GM18519 (cell line): ENCODE results near the gene IRGQ.
"Not testable (repeated sequence)": the region's sequence is repeated elsewhere in the genome, so short reads cannot be mapped to it uniquely, and the experiment has no call there.

Experiments
- ATAC-seq: cut with Tn5 transposase; IDR thresholded peaks from one replicate; pipeline ENCODE4 v1.9.1; 2021; ENCODE audit warnings: mild to moderate bottlenecking, moderate library complexity; ENCODE audit not compliant: unreplicated experiment, low FRiP score

Gene IRGQ

DNA sequence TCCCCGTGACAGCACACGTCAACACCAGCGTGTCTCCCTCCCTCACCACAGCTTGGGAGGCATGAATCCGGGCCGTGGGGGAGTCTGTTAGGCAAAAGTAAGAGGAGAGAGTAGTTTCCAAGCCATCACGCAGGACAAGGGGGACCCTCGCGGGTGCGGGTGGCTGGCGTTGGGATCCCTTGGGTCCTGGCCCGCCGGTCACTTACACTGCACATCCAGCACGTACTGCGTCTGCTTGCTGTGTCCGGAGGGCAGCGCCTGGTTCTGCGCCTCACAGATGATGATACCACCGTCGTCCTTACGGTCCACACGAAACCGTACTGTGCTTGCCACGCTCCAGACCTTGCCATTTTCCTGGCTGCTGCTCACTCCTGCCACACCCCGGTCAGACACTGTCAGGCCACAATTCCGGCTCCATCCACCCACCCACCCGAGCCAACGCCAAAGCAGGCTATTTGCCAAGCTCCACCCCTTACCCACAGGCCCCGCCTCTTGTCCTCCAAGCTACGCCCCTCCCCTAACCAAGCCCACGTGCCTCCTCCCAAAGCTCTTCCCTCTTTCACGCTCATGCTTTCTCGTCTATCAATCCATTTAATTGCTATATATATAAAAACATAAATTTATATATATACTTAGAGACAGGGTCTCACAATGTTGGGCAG lies 30.1 kb upstream of the IRGQ start:
- ATAC-seq: no peak

DNA sequence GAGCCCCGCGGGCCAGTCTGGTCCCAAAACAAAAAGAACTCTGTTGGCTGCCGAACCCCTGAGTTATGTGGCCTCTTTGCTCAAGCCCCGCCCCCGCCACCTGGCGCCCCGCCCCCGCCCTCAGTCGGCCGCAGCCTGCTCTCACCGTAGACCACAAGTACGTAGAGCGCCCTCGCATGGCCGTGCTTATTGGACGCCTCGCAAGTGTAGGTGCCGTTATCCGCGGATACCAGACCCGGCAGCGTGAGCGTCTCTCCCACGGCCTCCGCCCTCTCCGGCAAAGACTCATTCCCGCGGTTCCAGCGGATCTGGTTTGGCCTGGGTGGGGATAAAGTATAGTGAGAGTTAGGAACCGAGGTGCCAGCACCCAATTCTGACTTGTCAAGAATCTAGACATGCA lies 29.0 kb upstream of the IRGQ start:
- ATAC-seq: no peak

DNA sequence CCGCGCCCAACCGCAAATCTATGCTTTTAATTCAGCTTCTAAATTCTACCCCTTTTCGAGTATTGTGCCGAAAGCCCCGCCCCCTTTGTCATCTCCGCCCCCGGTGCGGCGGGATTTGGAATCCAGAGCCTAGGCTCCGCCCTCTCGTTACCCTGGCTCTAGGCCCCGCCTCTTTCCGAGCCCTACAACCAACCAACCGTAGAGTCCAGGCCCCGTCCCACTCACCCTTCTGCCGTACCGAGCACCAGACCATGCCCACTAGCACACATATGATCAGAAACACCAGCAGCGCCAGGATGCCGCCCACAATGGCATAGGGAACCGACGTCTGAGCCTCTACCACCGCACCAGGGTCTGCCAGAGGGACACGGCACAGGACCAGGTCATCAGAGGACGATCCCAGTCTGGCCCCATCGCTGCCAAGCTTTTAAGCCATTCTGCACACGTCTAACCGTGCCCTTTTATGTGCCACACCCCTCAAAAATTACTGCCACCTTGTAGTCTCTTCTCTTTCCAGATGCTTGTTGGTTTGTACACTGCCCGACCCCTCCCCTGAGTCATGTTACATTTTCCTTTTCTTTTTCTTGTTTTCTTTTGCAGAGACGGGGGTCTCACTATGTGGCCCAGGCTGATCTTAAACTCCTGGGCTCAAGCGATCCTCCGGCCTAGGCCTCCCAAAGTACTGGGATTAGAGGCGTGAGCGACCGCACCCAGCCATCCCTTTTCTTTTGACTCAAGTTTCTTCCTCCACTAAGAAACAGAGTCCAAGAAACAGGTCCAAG lies 28.1 kb upstream of the IRGQ start:
- no peak for ATAC-seq

DNA sequence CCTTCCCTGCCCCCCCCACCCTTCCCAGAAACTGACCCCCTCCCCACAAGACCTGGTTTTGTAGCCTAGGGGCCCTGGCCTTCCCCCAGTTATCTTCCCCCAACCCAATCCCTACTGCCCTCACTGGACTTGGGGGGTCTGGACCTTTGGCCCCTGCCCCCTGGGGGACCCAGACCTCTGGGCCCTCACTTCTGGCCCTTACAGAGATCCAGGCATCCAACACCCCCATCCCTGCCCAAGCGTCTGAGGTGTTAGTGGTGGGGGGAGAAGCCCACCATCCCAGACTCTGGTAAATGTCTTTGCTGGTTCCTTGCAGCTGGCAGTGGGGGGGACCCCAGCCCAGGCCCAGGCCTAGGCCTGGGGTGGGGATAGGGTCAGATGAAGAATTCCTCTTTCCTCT lies 27.0 kb upstream of the IRGQ start:
- no peak for ATAC-seq

DNA sequence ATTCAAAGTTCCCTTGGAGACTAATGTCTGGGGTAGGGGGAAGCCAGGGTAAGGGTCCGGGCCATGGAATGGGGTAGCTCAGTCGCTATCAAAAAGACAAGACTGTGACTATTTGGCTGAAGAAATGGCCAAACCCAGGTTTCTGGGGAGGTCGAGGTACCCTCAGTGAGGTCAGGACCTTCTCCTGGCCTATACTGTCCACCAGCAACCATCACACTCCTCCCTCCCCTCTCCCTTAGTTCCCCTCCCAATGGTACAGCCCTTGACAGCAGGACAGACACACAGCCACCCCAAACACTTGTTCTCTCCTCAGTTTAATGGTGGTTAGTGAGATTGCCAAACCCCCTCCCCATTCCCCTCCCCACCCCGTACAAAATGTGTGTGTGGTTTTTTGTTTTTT lies 26.1 kb upstream of the IRGQ start:
- no peak for ATAC-seq

DNA sequence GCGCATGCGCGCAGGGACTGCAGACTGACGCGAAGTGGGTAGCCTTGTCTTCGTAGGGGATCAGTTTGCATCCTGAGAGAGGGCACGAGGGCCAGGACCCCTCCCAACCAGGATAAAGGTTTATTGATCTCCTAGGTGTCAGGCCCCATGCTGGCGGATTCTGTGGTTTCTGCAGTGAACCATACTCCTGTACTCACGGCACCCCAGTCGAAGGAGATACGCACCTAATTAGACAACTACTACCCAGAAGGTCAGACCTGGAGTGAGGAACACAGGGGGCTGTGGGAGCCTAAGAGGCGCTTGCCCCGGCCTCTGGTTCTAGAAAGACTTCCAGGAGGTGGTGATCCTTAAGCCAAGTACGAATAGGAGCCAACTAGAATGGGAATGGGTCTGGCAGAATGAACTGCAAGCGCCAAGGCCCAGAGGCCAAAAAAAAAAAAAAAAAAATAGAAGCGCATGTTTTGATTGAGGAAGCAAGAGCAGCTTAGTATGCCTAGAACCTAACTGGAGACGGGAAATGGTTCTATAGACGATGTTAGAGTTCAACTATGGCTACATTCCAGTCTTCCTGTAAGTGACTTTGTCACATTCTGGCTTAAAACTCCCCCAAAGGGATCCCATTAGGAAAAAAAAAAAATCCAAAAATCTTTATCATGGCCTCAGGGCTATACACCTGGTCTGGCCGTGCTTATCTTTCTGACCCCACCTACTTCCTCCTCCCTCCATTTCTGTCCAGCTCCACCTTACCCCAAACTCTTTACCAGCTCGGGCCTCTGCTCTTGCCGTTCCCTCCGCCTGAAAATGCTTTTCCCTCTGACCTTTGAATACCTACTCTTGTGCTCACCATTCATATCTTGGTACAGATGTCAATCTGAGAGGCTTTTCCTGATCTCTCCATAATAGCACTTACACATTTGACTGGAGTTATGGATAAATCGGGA lies 24.4 kb upstream of the IRGQ start:
- no peak for ATAC-seq

DNA sequence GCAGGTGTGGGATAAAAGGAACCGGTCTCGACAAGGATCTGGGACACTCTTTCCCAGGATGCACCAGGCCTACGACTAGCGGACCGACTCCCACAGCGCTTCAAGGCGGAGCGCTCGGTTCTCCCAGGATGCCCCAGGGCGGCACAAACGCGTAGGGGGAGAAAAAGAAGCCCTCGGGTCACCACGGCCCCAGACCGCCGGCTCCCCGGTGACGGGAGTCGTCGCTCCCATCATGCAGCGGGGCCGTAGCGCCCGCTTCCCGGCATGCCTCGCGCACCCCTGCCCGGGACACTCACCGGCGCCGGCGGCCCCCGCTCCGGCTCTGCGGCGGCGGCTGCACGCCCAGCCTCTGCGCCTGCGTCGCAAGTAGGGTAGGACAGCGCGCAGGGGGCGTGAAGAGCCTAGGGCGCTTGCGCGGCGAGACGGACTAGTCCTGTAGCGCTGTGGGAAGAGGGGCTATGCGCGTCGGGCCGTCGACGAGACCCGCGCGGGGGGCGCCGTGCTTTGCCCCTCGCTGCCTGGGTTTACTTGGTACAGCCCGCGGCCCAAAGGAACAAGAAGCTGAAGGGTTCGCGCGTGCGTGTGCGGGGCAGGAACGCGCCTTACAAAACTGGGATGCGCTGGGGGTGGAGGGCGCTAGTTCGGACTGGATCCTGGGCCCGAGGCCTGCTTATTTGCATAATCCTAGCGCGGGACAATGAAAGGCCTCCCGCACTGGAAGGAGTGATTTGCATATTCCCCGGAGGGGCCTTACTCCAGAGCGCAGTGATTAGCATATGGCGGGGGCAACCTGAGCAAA lies 23.5 kb upstream of the IRGQ start, which contains the start of gene ZNF428:
ZNF428 (minus strand) TSS at position 368 of the 799 bp plus-strand sequence. CDS start 5,325 bp downstream, outside the sequence.
- peak; percentile 61 for ATAC-seq

DNA sequence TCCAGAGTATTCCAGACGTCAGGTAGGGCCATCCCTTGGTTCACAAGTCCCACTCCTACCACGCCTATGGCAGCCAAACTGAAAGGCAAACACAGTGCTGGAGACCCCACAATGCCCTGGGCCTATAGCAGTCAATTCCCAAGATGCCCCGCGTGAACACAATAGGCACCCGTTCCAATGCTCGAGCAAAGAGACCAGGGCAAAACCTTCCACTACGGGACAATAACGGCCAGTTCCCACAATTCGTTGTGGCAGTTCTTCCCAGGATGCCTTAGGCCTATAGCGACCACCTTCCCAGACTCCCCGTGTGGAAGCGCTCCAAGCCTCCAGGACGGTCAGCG lies 23.0 kb upstream of the IRGQ start:
- ATAC-seq: peak; percentile 6

DNA sequence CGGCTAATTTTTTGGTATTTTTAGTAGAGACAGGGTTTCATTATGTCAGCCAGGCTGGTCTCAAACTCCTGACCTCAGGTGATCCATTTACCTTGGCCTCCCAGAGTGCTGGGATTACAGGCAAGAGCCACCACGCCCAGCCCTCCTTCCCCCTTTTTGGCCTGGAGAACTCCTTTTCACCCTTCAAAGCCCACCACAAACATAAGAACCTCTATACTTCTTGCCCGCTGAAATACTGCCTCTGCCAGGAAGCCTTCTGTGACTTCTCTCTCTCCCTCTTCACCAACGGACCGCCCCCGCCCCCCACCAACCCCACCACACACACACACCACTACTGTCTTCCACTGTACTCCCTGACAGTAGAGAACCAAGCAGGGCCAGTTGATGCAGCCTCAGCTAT lies 21.0 kb upstream of the IRGQ start:
- no peak for ATAC-seq

DNA sequence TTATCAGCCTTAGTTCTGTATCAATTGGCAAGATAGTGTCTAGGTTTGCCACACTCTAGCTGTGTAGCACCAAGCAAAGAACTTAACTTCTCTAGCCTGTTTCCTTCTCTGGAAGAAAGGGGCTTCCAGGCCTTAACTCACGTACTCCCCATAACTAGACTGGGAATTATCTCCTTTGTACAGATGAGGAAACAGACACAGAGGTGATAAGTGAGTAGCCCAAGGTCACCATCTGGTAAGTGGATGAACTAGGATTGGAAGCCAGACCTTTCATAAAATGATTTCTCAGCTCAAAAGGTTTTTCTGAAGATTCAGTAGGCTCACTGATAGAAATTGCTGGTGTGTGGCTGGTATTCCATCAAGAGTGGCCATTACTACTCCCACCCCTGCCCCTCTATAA lies 20.4 kb upstream of the IRGQ start:
- ATAC-seq: no peak

DNA sequence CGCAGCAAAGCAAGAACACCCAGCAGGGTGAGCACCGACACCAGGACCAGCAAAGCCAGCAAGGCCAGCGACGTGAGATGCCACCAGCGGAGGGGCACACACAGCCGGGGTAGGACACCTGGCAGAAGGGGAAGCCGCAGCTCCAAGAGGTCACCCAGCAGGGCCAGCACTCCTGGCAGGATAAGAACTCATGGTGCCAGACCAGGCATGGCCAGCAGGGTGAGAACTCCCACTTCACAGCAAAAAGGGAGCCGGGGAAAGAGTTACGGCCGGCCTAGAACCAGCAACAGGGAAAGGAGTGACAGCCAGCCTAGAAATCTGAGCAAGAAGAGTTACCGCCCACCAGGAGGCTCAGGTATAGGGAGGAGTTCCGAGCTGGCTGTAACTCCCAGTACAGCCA lies 16.4 kb upstream of the IRGQ start:
- ATAC-seq: no peak

DNA sequence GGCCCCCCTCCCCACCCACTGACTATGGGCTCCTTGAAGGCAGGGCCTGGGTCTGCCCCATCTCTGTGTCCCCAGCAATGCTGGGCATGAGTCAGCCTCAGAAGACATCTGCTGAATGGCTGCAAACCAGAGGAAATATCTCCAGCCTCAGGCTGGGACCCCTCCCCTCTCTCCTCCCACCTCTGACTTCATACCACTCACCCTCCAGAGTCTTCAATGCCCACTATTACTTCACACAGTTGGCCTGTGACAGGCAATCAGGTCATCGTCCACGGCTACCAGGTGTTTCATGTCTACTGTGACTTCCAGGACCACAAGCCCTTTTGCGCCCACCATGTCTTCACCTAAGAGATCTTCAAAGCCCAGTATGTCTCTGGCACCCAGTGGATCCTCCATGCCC lies 15.9 kb upstream of the IRGQ start, which contains the start of gene SRRM5:
SRRM5 (plus strand) TSS at position 301 of the 400 bp plus-strand sequence; CDS start at position 335, 34 bp downstream.
- ATAC-seq: no peak

DNA sequence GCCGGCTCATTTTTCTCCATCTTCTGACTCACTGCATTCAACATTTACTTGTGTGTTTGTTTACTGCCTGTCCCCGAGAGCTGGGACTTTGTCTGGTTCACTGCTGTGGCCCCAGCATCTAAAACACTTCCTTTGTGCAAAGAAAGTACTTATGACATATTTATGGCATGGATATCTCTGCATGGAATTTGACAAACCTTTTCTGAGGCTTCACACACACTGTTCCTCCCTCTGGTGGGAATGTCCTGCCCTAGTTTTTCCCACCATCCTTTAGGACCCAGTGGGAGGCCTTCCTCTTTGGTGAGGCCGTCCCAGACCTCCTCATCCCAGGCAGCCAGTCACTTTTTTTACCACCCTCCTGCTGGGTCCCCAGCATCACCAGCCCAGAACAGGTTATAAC lies 14.6 kb upstream of the IRGQ start:
- no peak for ATAC-seq

DNA sequence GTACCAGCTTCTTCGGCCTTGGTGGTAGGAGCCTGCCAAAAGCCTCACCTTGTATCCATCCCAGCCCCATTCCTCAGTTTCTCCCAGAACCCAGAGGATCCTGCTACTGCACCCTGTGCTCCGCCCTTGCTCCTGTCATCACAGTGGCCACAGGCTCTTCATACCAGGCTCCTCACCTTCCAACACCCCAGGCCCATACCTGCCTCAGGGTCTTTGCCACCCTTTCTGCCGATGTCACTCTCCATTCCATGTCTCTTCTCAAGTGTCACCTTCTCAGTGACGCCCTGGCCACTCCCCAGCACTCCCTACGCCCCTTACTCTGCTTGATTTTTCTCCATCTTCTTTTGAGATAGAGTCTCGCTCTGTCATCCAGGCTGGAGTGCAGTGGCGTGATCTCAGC lies 13.9 kb upstream of the IRGQ start:
- ATAC-seq: no peak

DNA sequence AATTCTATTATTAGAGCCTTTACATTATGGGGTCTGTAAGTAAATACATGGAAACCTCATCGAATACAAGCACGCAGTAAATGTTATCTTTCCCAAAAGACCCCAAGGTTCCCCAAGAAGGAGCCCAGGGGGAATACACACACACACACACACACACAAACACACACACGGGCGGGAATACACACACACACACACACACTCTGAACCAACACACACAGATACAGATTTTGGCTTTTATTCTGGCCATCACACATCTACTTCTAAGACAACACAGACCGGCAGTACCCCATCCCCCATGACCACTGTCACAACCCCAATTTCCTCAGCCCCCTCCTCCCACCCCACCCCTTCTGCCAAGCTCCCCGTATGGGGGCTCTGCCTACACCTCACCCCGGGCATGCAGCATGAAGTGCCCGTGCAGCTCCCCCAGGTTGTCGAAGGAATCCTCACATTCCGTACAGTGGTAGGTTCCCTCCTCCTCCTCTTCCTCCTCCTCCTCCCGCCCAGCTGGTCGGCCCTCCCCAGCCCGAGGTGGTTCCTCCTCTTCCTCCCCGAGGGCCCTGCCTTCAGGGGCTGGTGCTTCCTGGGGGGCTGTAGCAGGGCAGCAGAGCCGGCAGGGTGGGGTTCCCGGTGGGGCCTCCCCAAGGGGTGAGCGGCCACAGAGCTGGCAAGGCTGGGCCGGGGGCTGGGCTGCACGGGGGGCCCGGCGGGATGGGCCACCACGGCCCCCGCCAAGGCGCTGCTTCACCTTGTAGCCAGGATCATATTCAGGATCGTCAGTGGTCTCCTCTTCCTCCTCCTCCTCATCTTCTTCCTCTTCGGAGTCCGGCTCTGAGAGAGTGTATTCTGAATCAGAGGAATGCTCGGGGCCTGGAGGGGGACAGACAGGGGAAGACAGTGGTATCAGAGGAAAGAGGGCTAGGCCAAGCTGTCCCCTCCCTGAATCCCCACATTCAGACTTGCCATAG lies 11.6 kb upstream of the IRGQ start:
- ATAC-seq: no peak

DNA sequence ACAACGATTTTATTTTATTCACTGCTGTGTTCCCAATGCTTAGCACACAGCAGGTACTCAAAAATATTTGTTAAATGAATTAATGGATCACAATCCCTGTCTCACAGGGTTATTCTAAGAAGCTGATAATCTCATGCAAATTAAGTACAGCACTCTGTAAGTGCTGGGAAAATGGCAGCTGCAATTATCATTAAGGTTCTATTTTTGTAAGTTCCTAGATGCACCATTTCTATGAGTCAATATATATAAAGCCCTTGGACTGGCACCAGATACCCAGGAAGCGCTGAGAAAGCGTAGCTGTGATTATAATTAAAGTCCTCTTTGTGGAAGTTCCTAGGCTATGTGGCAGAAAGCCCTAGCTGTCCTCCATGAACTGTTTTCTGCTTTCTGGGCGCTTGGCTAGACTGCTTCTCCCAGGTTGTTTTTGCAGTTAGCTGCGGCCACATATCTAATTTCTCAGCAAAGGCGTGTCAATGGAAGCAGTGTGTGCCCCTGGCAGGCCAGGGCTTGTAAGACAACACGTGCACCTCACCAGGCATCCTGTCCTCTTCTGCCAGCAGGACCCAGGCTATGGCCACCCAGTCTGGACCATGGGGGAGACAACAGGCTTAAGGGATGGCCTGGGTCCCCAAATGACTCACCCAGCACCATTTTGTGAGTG lies 10.8 kb upstream of the IRGQ start:
- ATAC-seq: no peak

DNA sequence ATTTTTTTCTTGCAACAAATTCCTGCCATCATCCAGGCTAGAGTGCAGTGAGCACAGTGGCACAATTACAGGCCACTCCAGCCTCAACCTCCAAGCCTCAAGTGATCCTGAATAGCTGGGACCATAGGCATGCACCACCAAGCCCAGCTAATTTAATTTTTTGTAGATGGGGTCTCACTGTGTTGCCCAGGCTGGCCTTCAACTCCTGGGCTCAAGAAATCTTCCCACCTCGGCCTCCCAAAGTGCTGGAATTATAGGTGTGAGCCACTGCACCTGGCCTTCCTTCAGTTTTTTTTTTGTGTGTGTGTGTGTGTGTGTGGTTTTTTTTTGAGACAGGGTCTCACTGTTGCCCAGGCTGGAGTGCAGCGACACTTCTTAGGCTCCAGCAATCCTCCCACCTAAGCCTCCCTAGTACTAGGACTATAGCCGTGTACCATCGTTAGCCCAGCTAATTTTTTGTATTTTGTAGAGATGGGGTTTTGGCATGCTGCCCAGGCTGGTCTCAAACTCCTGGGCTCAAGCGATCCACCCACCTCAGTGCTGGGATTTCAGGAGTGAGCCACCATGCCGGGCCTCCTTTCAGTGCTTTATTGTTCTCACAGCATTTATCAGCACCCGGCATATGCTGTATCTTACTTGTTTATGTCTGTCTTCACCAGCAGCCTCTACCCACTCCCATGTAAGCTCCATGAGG lies 10.1 kb upstream of the IRGQ start:
- no peak for ATAC-seq

DNA sequence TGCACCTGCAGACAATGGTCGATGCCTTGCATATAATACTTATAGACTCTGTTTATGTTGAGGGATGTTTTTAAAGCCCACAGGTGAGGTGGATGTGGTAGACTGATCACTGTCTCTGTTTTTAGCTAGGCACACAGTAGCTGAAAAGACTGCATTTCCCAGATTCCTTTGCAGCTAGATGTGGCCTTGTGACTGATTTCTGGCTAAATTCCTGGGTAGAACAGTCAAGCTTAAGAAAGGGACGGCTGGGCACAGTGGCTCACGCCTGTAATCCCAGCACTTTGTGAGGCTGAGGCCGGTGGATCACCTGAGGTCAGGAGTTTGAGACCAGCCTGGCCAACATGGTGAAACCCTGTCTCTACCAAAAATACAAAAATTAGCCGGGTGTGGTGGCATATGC lies 4.4 kb upstream of the IRGQ start:
- ATAC-seq: not testable (repeated sequence)
